SH-SY5Y (cell line): ENCODE data around the gene KRTAP19-3.

Source experiments
- GATA2 ChIP-seq: IDR thresholded peaks from 2 replicates; pipeline ENCODE4 v1.6.1; 2011; ENCODE audit warnings: mild to moderate bottlenecking, low read depth, low read length
- GATA3 ChIP-seq: IDR thresholded peaks from 2 replicates; pipeline ENCODE4 v1.6.1; 2011; ENCODE audit warnings: low read depth, mild to moderate bottlenecking, low read length, moderate library complexity

KRTAP19-3 gene

GRCh38 chr21:30491963-30492428 is at the start of gene KRTAP19-3:
Gene KRTAP19-3 (minus strand): TSS chr21:30492013. CDS start chr21:30491957, 56 bp downstream.
- TF ChIP-seq GATA3: no peak
- no peak for TF ChIP-seq GATA2

- TF ChIP-seq GATA3 (no peak), GATA2 (no peak)
Observed at GRCh38 chr21:30518876-30519275, 27.1 kb upstream of the KRTAP19-3 start.

- TF ChIP-seq GATA2: no peak
- TF ChIP-seq GATA3: no peak
Observed at GRCh38 chr21:30515681-30516080, 23.9 kb upstream of the KRTAP19-3 start.

GRCh38 chr21:30502041-30502440 is 10.2 kb upstream of the KRTAP19-3 start, which contains the start of gene KRTAP19-5:
Gene KRTAP19-5 (minus strand): TSS chr21:30502141. CDS start chr21:30502090, 51 bp downstream.
- TF ChIP-seq GATA3 (no peak), GATA2 (no peak)

GRCh38 chr21:30497065-30497464 is 5.3 kb upstream of the KRTAP19-3 start, which contains the start of gene KRTAP19-4:
Gene KRTAP19-4 (minus strand): TSS chr21:30497165. CDS start chr21:30497110, 55 bp downstream.
- TF ChIP-seq GATA2 (no peak), GATA3 (no peak)

- TF ChIP-seq GATA2 (no peak), GATA3 (no peak)
Observed at GRCh38 chr21:30487336-30487735, 4.5 kb downstream of the KRTAP19-3 start, which contains the start of gene KRTAP19-2. Gene KRTAP19-2 (minus strand): TSS chr21:30487436. CDS start chr21:30487348, 88 bp downstream.

GRCh38 chr21:30486180-30486579 is 5.6 kb downstream of the KRTAP19-3 start:
- no peak for TF ChIP-seq GATA2
- no peak for TF ChIP-seq GATA3

- TF ChIP-seq GATA3 (no peak), GATA2 (no peak)
Observed at GRCh38 chr21:30482130-30482529, 9.7 kb downstream of the KRTAP19-3 start.

GRCh38 chr21:30480145-30480544 is 11.7 kb downstream of the KRTAP19-3 start, which contains the start of gene KRTAP19-1:
Gene KRTAP19-1 (minus strand): TSS chr21:30480367. CDS start chr21:30480317, 50 bp downstream.
- no peak for TF ChIP-seq GATA2
- no peak for TF ChIP-seq GATA3

- TF ChIP-seq GATA3 (no peak), GATA2 (no peak)
Observed at GRCh38 chr21:30479259-30479658, 12.6 kb downstream of the KRTAP19-3 start.

GRCh38 chr21:30478004-30478403 is 13.8 kb downstream of the KRTAP19-3 start:
- TF ChIP-seq GATA2 (no peak), GATA3 (no peak)

- TF ChIP-seq GATA2 (no peak), GATA3 (no peak)
Observed at GRCh38 chr21:30468900-30469714, 22.7 kb downstream of the KRTAP19-3 start.

- TF ChIP-seq GATA3: no peak
- TF ChIP-seq GATA2: no peak
Observed at GRCh38 chr21:30463713-30464112, 28.1 kb downstream of the KRTAP19-3 start.

GRCh38 chr21:30448514-30448913 is 43.3 kb downstream of the KRTAP19-3 start:
- TF ChIP-seq GATA3: no peak
- no peak for TF ChIP-seq GATA2

GRCh38 chr21:30447056-30447455 is 44.8 kb downstream of the KRTAP19-3 start:
- TF ChIP-seq GATA3 (no peak), GATA2 (no peak)
